ENCODE measurements around the gene GJA9. TPM values are rescaled to one million over a fixed set of nuclear protein-coding genes. Genes with fewer than 3 reads are reported as not detected.

GJA9 gene
- total and polyA plus RNA-seq, 4 donors = not detected

DNA sequence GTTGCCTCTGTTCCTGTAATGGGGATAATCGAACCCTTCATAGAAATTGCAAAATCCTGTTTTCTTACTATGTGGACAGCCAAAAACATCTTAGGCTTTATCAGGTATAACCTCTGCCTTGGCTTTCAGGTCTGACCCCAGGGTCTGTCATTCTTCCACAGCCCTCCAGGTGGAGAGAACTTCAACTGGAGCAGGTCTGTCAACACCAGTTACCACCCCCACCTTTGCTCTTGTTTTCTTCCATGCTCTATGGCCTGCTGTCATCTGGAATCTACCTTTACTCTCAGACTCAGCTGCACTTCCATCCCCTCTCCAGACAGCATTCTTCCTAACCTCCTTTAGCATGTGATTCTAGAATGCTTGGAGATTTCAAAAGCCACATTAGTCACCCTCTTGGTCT, 10.4 kb upstream of the GJA9 start:
- Histone ChIP-seq H3K4me3 (ENCODE audit: low read depth in 1 of 3, low read length in 3 of 3) (no peak overlapping the region), H3K27ac (ENCODE audit: low read depth in 1 of 2, low read length in 2 of 2) (no peak overlapping the region), H3K27me3 (ENCODE audit: control insufficient read depth in 4 of 4, insufficient read depth in 4 of 4, low read length in 3 of 4) (no peaks in the 10 kb centered on the region), H3K4me1 (ENCODE audit: control insufficient read depth in 4 of 4, insufficient read depth in 4 of 4, low read length in 3 of 4) (no peaks in the 10 kb centered on the region), H3K9me3 (ENCODE audit: control insufficient read depth in 4 of 4, low read length in 3 of 4) (no peaks in the 10 kb centered on the region), H3K9ac (ENCODE audit: low read depth in 1 of 2, low read length in 2 of 2) (no peak overlapping the region), H3K36me3 (ENCODE audit: control insufficient read depth in 4 of 4, insufficient read depth in 3 of 4, low read depth in 1 of 4, low read length in 3 of 4) (no peaks in the 10 kb centered on the region)
- WGBS = 77% methylated on average over 1 of the region's 1 CpG
- DNase-seq (ENCODE audit: low spot score) = no peak
- TF ChIP-seq HNF4G (IDR thresholded peaks at IDR 0.05) = no peak
- peak; percentile 1 for TF ChIP-seq CTCF (IDR thresholded peaks at IDR 0.05; ENCODE audit: low read depth, low read length, missing input control)

DNA sequence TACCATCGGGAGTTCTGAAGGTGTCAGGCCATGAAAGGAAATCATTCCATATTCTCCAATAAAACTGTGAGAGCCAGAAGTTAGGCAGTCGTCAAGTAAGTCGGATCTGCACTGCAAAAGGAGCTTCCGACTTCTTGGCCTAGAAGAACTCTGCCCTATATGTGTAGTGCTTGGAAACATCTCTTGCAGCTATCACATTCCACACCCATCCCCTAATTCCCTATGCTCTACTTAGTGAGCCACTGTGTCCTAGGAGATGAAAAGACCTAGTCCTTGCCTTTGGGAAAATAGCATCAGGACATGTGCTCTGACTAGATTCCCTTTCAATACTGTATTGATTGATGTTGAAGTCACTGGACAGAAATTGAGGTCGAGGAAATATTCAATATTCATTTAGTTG, 8.2 kb upstream of the GJA9 start:
- Histone ChIP-seq H3K9ac (ENCODE audit: low read depth in 1 of 2, low read length in 2 of 2) (no peak overlapping the region), H3K27me3 (ENCODE audit: control insufficient read depth in 4 of 4, insufficient read depth in 4 of 4, low read length in 3 of 4) (no peaks in the 10 kb centered on the region), H3K9me3 (ENCODE audit: control insufficient read depth in 4 of 4, low read length in 3 of 4) (no peaks in the 10 kb centered on the region), H3K4me3 (ENCODE audit: low read depth in 1 of 3, low read length in 3 of 3) (no peak overlapping the region), H3K4me1 (ENCODE audit: control insufficient read depth in 4 of 4, insufficient read depth in 4 of 4, low read length in 3 of 4) (no peaks in the 10 kb centered on the region), H3K27ac (ENCODE audit: low read depth in 1 of 2, low read length in 2 of 2) (no peak overlapping the region), H3K36me3 (ENCODE audit: control insufficient read depth in 4 of 4, insufficient read depth in 3 of 4, low read depth in 1 of 4, low read length in 3 of 4) (no peaks in the 10 kb centered on the region)
- no peak for DNase-seq (ENCODE audit: low spot score)
- TF ChIP-seq YY1 (IDR thresholded peaks at IDR 0.05) (no peak), CTCF (IDR thresholded peaks at IDR 0.05; ENCODE audit: low read depth, low read length, missing input control) (no peak), HNF4A (conservative IDR thresholded peaks at IDR 0.05) (no peak), FOXA2 (IDR thresholded peaks at IDR 0.05) (no peak), TAF1 (conservative IDR thresholded peaks at IDR 0.05) (no peak), REST (IDR thresholded peaks at IDR 0.05) (no peak), SP1 (IDR thresholded peaks at IDR 0.05) (no peak)
- TF ChIP-seq, protein P1, sequence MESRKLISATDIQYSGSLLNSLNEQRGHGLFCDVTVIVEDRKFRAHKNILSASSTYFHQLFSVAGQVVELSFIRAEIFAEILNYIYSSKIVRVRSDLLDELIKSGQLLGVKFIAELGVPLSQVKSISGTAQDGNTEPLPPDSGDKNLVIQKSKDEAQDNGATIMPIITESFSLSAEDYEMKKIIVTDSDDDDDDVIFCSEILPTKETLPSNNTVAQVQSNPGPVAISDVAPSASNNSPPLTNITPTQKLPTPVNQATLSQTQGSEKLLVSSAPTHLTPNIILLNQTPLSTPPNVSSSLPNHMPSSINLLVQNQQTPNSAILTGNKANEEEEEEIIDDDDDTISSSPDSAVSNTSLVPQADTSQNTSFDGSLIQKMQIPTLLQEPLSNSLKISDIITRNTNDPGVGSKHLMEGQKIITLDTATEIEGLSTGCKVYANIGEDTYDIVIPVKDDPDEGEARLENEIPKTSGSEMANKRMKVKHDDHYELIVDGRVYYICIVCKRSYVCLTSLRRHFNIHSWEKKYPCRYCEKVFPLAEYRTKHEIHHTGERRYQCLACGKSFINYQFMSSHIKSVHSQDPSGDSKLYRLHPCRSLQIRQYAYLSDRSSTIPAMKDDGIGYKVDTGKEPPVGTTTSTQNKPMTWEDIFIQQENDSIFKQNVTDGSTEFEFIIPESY (IDR thresholded peaks at IDR 0.05) = no peak
- TF ChIP-seq, protein P2, sequence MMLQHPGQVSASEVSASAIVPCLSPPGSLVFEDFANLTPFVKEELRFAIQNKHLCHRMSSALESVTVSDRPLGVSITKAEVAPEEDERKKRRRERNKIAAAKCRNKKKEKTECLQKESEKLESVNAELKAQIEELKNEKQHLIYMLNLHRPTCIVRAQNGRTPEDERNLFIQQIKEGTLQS (IDR thresholded peaks at IDR 0.05) = no peak
- TF ChIP-seq, protein P3, sequence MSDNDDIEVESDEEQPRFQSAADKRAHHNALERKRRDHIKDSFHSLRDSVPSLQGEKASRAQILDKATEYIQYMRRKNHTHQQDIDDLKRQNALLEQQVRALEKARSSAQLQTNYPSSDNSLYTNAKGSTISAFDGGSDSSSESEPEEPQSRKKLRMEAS (IDR thresholded peaks at IDR 0.05) = no peak
- 88% methylated on average over 5 of the region's 5 CpGs for WGBS

All from liver (tissue), 9 donors.